ENCODE measurements around the gene UBTD1.
A peak's percentile ranks its signal among the peaks of the same experiment; 100 is the strongest.
"Not testable (repeated sequence)": the region's sequence is repeated elsewhere in the genome, so short reads cannot be mapped to it uniquely, and the experiment has no call there.

UBTD1 gene

DNA sequence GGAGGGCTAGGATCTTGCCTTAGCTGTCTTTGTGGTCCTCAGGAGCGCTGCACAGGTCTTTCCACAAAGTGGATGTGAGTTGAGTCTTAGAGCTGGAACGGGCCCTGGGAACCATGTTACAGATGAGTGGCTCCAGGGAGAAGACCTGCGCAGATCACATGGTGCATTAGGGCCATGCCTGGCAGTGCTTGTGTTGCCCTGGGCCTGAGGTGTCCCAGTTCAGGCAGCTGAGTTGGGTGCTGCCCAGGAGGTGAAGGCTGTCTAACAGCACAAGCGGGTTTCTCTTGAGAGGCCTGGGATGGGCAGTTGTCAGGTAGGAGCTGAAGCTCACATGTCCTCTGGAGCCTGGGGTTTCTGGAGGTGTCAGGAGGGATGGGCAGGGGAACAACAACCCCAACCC, 40.1 kb downstream of the UBTD1 start:
- DNase-seq (ENCODE audit: low spot score): no peak

DNA sequence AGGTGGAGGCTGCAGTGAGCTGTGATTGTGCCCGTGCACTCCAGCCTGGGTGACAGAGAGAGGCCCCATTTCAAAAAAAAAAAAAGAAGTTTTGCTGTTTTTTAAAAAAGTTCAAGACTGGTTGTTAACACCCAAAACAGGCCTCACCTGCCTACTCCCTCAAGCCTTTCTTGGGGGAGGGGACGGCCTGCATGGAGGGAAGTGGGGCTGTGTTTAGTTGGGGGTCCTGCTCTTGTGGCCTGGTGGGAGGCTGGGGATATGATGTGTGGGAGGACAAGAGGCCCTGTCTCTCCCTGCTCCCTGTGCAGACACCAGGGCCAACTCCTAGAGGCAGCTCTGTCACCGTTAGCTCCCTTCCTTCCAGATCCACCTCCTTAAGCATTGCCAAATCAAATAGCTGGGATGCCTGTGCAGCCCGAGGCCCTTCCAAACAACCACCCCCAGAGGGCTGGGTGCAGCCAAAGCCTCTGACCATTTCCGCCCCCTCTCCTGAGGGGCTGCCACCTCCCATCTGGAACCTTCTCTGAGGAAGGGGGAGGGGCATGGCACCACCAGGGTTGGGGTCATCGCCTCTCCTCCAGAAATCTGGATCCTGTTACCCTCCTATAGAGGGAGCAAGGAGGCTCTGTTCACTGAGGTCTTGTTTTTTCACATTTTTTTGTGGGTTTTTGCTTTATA, 40.9 kb downstream of the UBTD1 start:
- no peak for DNase-seq (ENCODE audit: low spot score)

DNA sequence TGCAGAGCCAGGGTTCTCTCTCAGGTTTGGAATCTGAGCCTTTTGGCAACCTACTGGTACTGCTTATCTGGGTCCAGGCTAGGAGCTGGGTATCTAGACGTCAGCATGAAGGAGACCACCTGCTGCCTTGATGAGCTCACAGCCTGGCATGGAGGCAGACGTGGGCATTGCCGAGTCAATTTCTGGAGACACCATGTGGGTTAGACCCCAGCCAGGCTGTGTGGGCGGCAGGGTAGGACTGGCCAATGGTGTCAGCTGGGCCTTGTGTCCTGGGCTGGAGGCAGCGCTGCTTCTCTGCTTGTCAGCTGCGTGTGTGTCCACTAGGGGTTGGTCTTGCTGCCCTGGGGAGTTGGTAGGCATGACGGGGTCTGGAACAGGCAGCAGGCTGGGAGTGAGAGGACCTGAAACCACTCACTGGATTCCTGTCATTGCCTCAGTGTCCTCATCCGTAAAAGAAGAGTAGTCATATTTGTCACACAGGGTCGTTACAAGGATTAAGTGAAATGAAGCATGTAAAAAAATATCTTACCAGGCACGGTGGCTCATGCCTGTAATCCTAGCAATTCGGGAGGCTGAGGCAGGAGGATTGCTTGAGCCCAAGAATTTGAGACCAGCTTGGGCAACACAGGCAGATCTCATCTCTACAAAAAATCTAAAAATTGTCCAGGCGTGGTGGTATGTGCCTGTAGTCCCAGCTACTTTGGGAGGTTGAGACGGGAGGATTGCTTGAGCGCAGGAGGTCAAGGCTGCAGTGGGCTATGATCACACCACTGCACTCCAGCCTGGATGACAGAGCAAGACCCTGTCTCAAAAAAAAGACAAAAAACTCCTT, 42.2 kb downstream of the UBTD1 start:
- DNase-seq (ENCODE audit: low spot score): no peak

DNA sequence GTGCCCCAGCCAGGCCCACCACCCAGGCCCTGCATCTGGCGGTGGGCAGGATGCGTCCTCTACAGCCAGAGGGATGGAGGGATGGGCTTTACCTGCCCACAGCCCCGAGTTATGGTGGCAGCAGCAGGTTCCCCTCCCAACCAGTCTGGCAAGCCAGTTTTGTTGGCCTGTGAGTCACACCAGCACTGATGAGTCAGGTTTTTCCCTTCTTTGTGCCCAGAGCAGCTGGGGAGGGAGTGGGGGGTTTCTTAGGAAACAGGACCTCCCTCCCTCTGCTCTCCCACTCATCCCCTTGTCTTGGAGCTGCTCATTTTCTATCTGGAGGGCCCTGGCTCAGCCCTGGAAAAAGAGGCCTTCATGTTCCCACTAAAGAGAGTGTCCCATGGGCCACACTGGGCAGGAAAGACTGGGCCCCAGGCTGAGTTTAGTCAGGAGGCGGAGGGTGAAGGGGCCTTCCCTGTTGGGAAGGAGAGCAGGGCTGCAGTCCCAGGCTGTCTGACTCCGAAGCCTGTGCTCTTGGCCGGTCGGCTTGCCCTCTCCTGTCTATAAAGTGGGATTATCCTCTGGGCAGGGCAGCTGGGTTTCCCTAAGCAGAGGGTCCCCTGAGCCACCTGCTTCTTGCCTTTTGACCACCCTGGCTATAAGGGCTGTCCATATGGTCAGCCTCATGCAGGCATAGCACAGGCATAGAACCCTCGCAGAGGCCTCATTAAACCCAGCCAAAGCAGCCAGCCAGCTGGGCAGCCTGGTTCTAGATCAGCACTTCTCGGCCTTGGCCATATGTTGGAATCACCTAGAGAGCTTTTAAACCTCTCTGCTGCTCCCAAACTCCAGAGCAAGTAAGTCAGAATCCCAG, 43.7 kb downstream of the UBTD1 start:
- no peak for DNase-seq (ENCODE audit: low spot score)

DNA sequence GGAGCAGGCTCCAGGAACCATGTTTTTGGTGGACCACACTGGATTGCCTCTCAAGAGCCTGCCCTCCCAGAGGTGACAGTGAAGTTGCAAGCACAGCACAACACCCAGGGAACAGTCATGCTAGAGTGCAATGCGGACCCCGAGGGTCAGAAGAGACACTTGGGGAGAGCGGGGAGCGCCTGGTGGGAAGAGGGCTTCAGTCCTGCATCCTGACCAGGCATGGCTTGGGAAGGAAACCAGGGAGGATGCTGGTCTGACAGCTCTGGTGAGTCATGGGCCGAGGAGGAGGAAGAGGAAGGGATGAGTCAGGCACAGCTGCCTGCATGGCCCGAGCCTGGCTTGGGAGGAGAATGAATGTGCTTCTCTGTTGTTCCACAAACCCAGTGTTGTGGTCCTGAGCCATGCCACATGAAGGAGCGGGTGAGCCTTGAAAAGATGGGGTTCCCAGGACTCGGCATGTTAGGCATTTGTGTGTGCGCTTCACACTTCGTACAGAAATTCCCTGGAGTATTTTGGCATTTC, 44.4 kb downstream of the UBTD1 start:
- DNase-seq (ENCODE audit: low spot score): peak; percentile 39

DNA sequence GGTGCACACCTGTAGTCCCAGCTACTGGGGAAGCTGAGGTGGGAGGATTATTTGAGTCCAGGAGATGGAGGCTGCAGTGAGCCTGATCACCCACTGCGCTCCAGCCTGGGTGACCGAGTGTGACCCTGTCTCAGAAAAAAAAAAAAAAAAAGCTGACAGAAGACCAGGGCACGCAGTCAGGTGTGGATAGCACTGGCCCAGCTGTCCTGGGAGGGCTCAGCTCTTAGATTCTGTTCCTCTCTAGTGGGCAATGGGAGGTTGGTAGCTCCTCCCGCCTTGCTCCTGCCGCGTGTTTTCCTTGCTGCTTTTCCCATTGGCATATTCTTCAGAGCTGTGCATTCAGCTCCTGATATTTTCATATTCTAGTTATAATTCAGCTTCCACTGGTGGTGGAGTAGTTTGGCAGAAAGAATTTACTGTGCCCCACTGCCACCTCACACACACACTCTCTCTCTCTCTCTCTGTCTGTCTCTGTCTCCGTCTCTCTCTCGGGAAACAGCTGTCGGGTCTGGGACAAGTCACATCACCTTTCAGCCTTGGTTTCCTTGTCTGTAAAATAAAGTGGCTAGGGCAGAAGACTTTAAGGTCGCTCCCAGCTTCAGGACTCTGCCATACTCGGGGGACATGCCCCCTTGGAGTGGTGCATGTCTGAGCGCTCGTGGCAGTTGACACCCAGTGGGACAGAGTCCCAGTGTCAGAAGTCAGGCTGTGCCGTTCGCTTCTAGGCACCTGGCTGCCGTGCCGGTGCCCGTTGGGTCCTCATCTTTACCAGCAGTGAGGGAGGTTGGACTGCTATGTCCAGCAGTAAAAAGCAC, 47.9 kb downstream of the UBTD1 start:
- no peak for DNase-seq (ENCODE audit: low spot score)

DNA sequence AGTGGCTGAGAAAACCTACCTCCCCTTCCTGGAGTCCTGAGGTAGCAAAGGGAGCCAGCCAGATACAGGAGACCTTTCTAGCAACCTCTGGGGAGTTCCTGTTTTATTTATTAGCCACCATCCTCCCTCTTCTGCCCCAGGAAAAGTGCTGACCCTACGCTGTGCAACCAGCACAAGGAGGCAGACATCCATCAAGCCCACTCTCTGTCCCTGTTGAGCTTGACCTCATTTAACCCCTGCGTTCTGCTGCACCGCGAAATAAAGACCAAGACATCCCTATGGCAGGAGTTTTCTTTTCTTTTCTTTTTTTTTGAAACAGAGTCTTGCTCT, 48.5 kb downstream of the UBTD1 start:
- DNase-seq (ENCODE audit: low spot score): no peak

DNA sequence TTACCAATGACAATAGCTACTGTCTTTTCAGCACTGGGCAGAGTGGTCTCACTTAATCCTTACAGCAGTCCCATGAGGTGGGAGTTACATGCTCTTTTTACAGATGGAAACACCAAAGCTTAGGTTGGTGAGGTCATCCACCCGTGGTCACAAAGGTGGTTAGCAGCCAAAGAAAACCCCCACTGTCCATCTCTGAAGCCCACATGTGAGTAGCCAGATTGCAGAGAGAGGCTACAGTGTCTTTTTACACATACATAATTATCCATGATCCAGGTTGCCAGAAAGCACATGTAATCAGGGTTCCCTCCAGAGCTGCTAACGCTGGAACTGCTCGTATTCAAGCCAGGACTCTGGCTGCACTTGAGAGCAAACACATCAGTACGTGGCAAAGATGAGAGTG, 49.2 kb downstream of the UBTD1 start:
- no peak for DNase-seq (ENCODE audit: low spot score)

DNA sequence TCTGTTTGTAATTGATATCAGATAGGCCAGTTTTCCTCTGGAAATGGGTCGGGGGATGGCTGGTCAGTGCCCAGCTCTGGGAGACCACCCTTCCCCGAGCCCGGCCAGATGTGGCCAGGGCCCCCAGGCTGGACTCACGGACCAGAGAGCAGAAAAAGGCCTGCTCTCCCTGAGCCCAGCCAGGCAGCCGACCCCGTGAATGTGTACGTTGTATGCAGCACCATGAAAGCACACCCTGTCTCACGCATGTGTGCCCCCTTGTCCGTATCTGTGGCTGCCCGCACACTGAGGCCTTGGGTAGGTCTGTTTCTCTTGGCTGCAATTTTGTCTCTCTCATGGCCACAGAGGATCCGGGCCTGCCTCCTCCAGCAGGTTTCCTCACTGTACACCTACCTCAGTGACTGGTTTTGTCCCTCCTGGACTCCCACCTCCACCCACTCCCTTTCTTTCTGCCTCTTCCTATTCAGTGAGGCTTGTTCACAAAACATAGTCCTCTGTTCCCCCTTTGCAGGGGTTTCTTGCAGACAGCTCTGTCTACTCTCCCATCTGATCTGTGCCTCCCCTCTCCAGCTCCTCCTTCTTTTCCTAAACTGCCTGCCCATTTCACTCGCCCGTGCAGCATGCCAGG, 50.2 kb downstream of the UBTD1 start:
- DNase-seq (ENCODE audit: low spot score): no peak

DNA sequence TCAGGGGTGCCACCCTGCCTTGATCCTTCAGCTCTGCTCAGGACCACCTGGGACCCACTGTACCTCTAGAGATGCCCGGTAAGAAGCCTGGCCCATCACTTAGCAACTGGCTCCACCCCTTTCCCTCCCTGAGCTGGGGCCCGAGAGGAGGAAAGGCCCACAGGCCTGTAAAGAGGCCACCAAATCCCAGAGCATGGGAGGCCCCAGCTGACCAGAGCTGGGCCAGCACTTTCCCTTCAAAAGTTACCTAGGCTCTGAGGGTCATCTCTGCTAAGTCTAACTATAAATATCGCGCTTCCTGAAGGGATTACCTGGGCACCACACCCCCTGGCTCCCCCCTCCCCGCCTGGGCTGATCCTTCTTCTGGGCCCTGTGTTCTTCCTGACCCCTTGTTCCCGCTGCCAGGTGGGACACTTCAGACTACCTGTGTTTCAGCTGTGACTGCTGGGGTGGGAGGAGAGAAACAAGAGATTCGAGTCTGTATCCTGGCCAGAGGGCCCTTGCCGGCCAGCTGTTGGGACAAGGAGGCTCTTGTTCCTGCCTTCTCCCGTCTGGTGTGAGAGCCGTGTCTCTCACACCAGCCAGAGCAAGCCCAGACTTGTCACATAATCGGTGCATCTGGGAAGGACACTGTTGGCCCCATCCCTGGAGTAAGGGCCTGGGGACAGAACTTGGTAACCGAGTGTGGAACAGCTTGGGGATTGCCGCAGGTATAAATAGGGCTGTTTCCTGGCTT, 51.0 kb downstream of the UBTD1 start:
- DNase-seq (ENCODE audit: low spot score): no peak

DNA sequence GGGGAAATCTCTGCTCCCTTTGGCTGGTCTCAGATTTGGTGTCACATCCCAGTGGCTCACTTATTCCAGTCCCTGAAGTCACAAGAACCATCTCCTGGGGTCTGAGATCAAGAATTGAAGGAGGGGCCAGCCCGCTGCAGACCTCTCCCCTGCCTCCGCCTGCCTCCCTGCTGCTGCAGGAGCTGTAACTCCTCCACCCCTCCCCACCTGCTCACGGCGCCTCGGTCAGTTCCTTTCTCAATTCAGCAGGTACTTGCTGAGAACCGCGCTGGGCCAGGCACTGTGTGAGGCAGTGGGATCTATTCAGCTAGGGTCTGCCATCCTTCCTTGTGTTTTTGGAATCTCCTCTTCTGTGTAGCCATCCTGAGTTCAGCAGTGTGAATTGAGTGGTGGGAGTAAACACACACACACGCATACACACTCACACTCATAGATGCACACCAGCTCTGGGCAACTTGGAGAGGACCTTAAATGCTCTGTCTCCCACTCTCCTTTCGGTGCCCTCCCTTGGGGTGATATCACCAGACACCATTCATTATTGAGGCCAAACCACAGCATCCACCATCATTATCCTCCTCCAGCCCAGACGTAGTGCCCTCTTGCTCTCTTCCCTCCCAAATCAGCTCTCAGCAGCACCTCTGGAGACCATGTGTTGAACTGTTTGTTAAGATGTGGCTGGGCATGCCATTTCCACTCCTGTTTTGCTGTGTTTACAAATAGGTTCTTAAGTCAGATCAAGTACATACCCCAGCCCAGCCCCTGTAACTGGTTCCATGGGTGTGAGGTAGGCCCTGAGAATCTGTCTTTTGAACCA, 51.8 kb downstream of the UBTD1 start:
- no peak for DNase-seq (ENCODE audit: low spot score)

DNA sequence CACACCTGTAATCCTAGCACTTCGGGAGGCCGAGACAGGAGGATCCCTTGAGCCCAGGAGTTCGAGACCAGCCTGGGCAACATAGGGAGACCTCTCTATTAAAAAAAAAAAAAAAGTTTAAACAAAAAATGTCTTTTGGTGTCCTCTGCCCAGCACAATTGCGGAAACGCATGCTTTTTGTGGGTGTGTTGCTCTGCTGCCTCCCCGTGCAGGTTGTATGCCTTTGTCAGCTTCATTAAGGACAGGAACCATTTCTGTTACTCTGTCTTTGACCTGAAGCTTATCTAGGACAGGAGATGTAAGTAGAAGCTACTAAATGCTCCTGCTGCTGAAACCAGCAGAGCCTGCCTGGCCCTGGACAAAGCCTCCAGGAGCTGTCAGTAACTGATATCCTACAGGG, 52.5 kb downstream of the UBTD1 start:
- no peak for DNase-seq (ENCODE audit: low spot score)

DNA sequence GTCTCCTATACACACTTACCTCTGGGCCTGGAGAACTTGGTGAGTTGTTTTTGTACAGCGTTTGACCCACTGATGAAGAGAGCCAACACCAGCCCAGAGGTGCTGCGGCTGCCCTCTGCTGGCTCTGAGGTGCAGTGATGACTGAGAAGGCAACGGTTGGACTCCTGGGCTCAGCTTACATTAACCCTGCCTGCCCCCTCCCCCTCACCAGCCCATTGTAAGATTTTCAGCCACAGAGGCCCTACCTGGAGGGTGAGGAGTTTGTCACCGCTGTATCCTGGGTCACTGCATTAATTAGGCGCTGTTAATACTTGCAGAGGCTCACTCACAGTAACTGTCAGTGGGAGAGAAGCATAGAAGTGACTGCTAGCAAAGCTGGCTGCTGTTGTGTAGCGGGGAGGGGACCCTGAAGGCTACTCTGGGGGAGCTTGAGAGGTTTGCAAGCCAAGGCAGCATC, 54.9 kb downstream of the UBTD1 start:
- DNase-seq (ENCODE audit: low spot score): peak; percentile 70

DNA sequence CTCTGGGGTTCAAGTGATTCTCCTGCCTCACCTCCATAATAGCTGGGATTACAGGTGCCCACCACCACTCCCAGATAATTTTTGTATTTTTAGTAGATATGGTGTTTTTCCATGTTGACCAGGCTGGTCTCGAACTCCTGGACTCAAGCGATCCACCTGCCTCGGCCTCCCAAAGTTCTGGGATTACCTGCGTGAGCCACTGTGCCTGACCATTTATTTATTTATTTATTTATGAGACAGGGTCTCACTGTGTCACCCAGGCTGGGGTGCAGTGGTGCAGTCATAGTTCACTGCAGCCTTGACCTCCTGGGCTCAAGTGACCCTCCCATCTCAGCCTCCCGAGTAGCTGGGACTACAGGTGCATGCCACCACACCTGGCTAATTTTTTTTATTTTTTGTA, 55.6 kb downstream of the UBTD1 start:
- DNase-seq (ENCODE audit: low spot score): not testable (repeated sequence)

DNA sequence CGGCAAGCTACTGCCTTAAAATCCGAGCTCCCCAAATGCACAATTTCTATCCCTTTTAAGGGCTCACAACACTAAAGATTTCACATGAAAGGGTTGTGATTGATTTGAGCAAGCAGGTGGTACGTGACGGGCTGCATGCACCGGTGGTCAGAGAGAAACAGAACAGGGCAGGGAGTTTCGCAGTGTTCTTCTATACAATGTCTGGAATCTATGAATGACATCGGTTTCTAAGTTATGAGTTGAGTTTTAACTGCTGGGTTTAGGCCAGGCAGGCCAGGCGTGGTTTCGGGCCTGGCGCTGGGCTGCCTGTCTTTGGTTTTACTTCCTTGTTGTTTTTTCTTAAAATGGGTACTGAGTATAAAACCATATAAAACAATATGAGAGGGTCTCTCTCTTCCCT, 56.8 kb downstream of the UBTD1 start:
- DNase-seq (ENCODE audit: low spot score): not testable (repeated sequence)

DNA sequence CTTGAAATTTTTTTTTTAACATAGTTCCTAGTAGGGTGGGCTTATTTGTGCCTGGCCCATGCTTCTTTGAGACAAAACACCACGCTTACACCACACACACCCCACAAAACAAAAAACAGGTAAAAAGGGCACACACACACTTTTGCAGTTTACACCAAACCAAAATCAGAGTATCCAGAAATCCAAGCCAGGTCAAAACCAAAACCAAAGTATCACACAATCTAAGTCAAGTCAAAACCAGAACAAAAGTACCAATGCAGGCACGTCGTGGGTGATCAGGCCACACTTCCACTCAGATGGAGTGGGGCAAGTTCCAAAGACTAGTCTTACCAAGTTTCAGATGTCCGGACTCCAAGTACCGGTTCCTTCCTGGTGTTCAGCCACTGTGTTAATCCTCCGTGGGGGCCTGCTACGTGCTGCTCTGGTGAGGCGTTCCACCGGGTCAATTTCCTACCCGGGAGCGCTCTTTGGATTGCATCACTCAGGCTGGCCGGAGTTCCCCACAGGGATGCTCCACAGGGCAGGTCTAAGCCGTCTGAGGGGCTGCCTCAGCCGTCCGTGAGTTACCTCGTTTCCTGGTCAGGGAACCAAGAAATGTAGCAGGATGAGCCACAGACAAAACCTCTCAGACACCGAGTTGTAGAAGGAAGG, 62.1 kb downstream of the UBTD1 start:
- DNase-seq (ENCODE audit: low spot score): not testable (repeated sequence)

DNA sequence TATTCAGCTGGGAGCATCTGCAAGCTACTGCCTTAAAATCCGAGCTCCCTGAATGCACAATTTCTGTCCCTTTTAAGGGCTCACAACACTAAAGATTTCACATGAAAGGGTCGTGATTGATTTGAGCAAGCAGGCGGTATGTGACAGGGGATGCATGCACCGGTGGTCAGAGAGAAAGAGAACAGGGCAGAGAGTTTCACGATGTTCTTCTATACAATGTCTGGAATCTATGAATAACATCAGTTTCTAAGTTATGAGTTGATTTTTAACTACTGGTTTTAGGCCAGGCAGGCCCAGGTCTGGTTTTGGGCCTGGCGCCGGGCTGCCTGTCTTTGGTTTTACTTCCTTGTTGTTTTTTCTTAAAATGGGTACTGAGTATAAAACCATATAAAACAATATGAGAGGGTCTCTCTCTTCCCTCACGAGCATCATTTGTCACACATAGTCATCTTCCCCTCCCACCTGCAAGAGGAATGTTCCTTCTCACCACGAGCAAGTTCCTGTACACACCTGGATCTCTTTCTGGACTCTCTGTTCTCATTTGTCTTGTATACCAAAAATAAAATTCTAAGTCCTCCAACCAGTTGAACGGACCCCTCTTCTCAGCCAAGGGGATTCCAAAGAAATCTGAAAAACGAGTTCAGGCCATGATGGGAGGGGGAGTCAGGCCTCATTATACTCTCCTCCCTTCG, 62.8 kb downstream of the UBTD1 start:
- DNase-seq (ENCODE audit: low spot score): not testable (repeated sequence)

DNA sequence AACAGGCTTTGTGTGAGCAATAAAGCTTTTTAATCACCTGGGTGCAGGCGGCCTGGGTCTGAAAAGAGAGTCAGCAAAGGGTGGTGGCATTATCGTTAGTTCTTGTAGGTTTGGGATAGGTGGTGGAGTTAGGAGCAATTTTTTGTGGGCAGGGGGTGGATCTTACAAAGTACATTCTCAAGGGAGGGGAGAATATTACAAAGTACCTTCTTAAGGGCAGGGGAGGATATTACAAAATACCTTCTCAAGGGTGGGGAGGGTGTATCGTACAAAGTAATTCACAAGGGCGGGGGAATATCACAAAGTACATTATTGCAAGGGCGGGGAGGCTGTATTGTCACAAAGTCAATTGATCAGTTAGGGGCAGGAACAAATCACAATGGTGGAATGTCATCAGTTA, 63.6 kb downstream of the UBTD1 start:
- DNase-seq (ENCODE audit: low spot score): not testable (repeated sequence)

Measured in HuH-7.5 (cell line).